ENCODE measurements around the gene IRF7.

DNA sequence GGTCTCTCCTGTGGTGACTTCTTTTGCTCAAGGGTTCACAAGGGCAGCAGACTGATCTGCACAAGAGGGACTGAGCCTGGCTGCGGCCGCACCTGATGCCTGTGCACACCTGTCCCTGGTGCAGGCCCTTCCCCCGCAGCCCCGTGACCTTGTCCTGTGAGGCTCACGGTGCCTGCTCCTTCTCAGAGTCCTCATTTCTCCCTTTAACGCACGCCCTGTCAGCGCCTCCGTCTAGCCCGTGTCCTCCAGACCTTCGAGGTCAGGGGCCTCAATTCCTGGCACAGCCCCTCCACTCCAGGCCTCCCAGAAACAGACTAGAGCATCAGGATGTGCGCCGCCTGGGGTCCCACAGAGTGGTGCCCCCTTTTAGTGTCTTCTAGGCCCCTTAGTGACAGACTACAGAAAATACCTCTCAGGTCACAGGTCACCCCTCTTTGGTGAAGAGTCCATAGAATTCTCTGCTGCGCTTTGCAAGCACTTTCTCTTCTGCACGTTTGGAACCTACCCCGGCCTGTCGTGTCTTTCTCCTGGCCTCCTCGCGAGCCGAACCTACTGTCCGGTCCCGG, 20.3 kb upstream of the IRF7 start:
- TF ChIP-seq, protein P1, sequence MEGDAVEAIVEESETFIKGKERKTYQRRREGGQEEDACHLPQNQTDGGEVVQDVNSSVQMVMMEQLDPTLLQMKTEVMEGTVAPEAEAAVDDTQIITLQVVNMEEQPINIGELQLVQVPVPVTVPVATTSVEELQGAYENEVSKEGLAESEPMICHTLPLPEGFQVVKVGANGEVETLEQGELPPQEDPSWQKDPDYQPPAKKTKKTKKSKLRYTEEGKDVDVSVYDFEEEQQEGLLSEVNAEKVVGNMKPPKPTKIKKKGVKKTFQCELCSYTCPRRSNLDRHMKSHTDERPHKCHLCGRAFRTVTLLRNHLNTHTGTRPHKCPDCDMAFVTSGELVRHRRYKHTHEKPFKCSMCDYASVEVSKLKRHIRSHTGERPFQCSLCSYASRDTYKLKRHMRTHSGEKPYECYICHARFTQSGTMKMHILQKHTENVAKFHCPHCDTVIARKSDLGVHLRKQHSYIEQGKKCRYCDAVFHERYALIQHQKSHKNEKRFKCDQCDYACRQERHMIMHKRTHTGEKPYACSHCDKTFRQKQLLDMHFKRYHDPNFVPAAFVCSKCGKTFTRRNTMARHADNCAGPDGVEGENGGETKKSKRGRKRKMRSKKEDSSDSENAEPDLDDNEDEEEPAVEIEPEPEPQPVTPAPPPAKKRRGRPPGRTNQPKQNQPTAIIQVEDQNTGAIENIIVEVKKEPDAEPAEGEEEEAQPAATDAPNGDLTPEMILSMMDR (IDR thresholded peaks at IDR 0.05; ENCODE audit: insufficient read depth, low read depth, low read length) = no peak
- no peak for TF ChIP-seq EZH2 (IDR thresholded peaks at IDR 0.05; ENCODE audit: insufficient read depth, low read length)

Data from astrocyte (in vitro differentiated cells and primary cell).